IMR-90 (cell line): Measurements from ENCODE around the gene DVL1.

Source experiments
- CEBPB ChIP-seq: IDR thresholded peaks from 2 replicates; pipeline ENCODE4 v1.6.1; 2012; ENCODE audit warnings: low read depth, low read length, improper control_type of control experiment
- CHD1 ChIP-seq: IDR thresholded peaks from 2 replicates; pipeline ENCODE4 v1.6.1; 2012; ENCODE audit warnings: low read depth, low read length, improper control_type of control experiment
- CTCF ChIP-seq: conservative IDR thresholded peaks from 2 replicates; pipeline ENCODE4 v1.5.1; 2012; ENCODE audit warnings: mild to moderate bottlenecking, low read depth, low read length, improper control_type of control experiment
- FOS ChIP-seq: fragments of 150-350 bp; IDR thresholded peaks from 2 replicates; pipeline ENCODE4 v1.6.1; 2016; ENCODE audit warnings: low read depth, low read length
- MAFK ChIP-seq: IDR thresholded peaks from 2 replicates; pipeline ENCODE4 v1.6.1; 2012; ENCODE audit warnings: low read depth, low read length, improper control_type of control experiment
- MXI1 ChIP-seq: IDR thresholded peaks from 2 replicates; pipeline ENCODE4 v1.6.1; 2012; ENCODE audit warnings: low read depth, mild to moderate bottlenecking, low read length, moderate library complexity, borderline replicate concordance
- POLR2A ChIP-seq: IDR thresholded peaks from 2 replicates; pipeline ENCODE4 v1.6.1; 2012; ENCODE audit warnings: mild to moderate bottlenecking, low read depth, low read length
- RAD21 ChIP-seq: IDR thresholded peaks from 2 replicates; pipeline ENCODE4 v1.6.1; 2012; ENCODE audit warnings: low read length, improper control_type of control experiment
- RCOR1 ChIP-seq: IDR thresholded peaks from 2 replicates; pipeline ENCODE4 v1.6.1; 2012; ENCODE audit warnings: mild to moderate bottlenecking, low read length, improper control_type of control experiment; ENCODE audit not compliant: insufficient replicate concordance
- SMC3 ChIP-seq: fragments of 150-350 bp; IDR thresholded peaks from 2 replicates; pipeline ENCODE4 v1.6.1; 2016; ENCODE audit warnings: low read depth, mild to moderate bottlenecking, antibody characterized with exemption, low read length, moderate library complexity
- TF ChIP-seq, protein P1 (sequence below): fragments of 150-350 bp; IDR thresholded peaks from 2 replicates; pipeline ENCODE4 v1.6.1; 2017; ENCODE audit warnings: mild to moderate bottlenecking, antibody characterized with exemption, low read length, low read depth
- TF ChIP-seq, protein P2 (sequence below): fragments of 150-350 bp; IDR thresholded peaks from 2 replicates; pipeline ENCODE4 v1.6.1; 2016; ENCODE audit warnings: low read depth, mild to moderate bottlenecking, low read length, moderate library complexity, borderline replicate concordance

- TF ChIP-seq POLR2A, result no peak
- no peak for TF ChIP-seq CTCF
- no peak for TF ChIP-seq SMC3
- no peak for TF ChIP-seq CHD1
- TF ChIP-seq MAFK, result no peak
- TF ChIP-seq RCOR1, result no peak
- TF ChIP-seq, protein P1, sequence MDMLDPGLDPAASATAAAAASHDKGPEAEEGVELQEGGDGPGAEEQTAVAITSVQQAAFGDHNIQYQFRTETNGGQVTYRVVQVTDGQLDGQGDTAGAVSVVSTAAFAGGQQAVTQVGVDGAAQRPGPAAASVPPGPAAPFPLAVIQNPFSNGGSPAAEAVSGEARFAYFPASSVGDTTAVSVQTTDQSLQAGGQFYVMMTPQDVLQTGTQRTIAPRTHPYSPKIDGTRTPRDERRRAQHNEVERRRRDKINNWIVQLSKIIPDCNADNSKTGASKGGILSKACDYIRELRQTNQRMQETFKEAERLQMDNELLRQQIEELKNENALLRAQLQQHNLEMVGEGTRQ, result no peak
- TF ChIP-seq RAD21, result no peak
- no peak for TF ChIP-seq MXI1
- TF ChIP-seq CEBPB, result no peak
- no peak for TF ChIP-seq FOS
- TF ChIP-seq, protein P2, sequence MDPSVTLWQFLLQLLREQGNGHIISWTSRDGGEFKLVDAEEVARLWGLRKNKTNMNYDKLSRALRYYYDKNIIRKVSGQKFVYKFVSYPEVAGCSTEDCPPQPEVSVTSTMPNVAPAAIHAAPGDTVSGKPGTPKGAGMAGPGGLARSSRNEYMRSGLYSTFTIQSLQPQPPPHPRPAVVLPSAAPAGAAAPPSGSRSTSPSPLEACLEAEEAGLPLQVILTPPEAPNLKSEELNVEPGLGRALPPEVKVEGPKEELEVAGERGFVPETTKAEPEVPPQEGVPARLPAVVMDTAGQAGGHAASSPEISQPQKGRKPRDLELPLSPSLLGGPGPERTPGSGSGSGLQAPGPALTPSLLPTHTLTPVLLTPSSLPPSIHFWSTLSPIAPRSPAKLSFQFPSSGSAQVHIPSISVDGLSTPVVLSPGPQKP, result no peak
These were observed 32.1 kb upstream of the DVL1 start for GRCh38 chr1:1381294-1381693.
